ENCODE results near the gene NXPH3.
A peak's percentile ranks its signal among the peaks of the same experiment; 100 is the strongest.

NXPH3 gene

GRCh38 chr17:49545806-49546545, 29.7 kb upstream of the NXPH3 start:
- no peak overlapping the region for H3K4me3 ChIP-seq (ENCODE audit: low read depth, low read length)
- TF ChIP-seq CTCF (IDR thresholded peaks at IDR 0.05; ENCODE audit: low read depth, low read length): no peak

GRCh38 chr17:49546546-49547535, 28.8 kb upstream of the NXPH3 start:
- TF ChIP-seq CTCF (IDR thresholded peaks at IDR 0.05; ENCODE audit: low read depth, low read length): no peak

GRCh38 chr17:49547566-49547965, 28.1 kb upstream of the NXPH3 start:
- TF ChIP-seq CTCF (IDR thresholded peaks at IDR 0.05; ENCODE audit: low read depth, low read length): no peak
- H3K4me3 ChIP-seq (ENCODE audit: low read depth, low read length): no peak overlapping the region

More at GRCh38 chr17:49546546-49547535, 28.8 kb upstream of the NXPH3 start:
- H3K4me3 ChIP-seq (ENCODE audit: low read depth, low read length): no peak overlapping the region

GRCh38 chr17:49548051-49548505, 27.6 kb upstream of the NXPH3 start:
- no peak for TF ChIP-seq CTCF (IDR thresholded peaks at IDR 0.05; ENCODE audit: low read depth, low read length)
- no peak overlapping the region for H3K4me3 ChIP-seq (ENCODE audit: low read depth, low read length)

- H3K4me3 ChIP-seq (ENCODE audit: low read depth, low read length): no peak overlapping the region
- peak; percentile 48 for TF ChIP-seq CTCF (IDR thresholded peaks at IDR 0.05; ENCODE audit: low read depth, low read length)
These were observed 27.0 kb upstream of the NXPH3 start for GRCh38 chr17:49548506-49549310.

GRCh38 chr17:49549311-49549605, 26.4 kb upstream of the NXPH3 start:
- H3K4me3 ChIP-seq (ENCODE audit: low read depth, low read length): no peak overlapping the region
- no peak for TF ChIP-seq CTCF (IDR thresholded peaks at IDR 0.05; ENCODE audit: low read depth, low read length)

Measured in WI38 (cell line).